GM19239 (cell line): ENCODE results near the gene DMD.

Experiments
- DNase-seq: peaks from one replicate; pipeline ENCODE4 v3.0.0; 2011; ENCODE audit warnings: low spot score; ENCODE audit not compliant: insufficient read length
- FAIRE-seq: peaks from 2 replicates; lab custom pipeline; 2011; peaks lifted over from hg19 to GRCh38; lab: Jason Lieb, UNC

DMD gene

DNA sequence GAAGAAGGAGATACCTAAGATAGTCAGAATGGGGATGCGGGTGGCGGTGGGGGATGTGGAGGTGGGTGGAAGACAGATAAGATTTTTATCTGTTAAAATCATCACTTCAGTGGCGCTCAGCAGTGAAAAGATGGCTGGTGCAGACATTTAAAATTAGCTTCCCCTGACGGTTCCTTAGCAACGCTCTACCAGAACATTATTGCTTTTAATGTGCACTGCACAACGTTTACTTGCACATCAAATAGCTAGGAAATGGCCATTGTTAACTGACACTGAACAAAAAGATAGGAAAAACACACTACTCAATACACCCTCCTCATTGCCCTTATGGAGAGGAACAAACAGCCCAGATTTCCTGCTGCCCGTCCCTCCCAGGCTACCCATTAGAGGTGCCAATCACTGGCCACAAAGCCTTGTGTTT lies 2078.5 kb downstream of the DMD start:
- FAIRE-seq, result peak; percentile 80
- no peak for DNase-seq

DNA sequence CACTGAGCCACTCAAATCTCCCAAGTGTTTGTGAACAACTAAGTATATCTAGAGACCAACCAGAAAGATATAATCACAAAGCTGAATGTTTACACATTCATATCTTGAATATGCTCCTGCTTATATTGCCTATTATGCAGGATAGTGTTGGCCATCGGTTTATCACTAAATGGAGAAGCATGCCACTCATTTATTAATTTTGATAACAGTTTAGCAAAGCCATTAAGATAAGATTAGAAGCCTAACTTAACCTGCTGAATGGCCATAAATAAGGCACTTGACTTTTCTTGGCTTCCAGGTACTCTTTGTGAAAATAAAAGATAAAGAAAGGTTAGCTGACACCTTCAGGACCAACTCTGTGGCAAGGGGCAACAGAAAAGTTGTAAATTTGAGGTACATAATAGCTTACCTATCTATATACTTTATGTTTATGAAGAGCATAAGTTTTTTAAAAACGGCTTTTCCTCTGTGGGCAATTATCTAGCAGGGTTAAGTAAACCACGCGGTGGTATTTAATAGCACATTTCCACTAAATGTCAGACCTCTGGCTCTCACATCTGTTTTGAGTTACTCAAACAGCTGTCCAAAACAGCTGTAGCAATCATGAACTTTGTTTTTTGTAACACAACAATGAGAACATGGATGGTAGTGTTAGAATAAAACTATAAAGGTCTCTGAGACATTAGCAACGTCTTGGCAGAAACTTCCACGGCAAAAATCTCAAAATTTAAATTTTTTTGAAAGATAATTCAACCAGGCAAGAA lies 2080.7 kb downstream of the DMD start:
- DNase-seq, result no peak
- peak; percentile 23 for FAIRE-seq

DNA sequence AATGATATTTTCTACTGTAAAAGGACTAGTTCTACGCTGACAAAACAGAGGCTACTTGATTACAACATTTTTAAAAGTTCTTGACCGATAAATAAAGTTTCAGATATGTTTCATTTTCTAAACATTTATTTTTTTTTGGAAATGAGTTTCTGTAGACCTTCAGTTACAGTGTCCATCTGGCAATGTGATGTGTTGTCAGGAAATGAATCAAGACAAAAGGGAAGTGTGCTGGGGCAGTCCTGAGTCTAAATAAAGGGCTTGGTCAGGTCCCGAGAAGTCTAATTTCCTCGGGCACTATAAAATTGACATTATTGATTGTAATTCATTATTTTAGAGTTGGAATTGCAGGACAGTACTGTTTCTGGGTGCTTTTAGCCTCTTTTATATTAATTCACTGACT lies 2082.5 kb downstream of the DMD start:
- DNase-seq, result no peak
- FAIRE-seq, result no peak

DNA sequence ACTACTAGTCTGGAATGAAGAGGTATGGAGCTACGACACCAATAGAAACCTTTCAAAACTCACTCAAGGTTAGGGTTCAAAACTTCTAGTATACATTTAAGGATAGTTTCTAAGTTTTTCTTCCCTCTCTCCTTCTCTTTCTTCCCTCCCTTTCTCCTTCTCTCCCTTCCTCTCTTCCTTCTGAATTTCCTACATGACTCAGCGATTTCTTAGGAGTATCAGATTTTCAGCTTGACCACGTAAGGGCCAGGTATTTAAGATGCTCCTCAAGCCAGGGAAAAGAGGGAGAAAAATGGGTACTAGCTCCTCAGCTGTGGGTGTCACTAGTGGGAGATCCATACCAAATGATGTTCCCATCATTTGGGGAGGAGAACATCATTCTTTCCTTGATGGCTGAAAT lies 2083.6 kb downstream of the DMD start:
- no peak for FAIRE-seq

DNA sequence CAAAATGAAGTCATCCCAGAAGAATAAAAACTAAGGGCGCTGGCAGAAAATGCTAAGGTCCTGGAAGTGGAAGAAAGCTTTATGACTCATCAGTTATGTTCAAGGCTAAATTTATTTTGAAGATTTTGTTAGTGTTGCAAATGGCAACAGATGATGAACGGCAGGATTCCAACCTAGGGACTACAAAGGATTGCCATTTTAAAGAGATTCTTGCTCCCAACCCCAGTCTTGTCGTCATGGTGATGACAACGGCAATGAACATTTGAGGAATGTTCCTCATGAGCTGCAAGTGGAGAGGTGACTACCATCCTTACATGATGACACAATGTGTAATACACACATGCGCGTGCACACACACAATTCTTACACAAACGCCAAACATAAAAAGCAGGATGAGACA lies 2085.1 kb downstream of the DMD start:
- DNase-seq (no peak), FAIRE-seq (no peak)

More for the DNA sequence above, 2083.6 kb downstream of the DMD start:
- DNase-seq, result no peak

DNA sequence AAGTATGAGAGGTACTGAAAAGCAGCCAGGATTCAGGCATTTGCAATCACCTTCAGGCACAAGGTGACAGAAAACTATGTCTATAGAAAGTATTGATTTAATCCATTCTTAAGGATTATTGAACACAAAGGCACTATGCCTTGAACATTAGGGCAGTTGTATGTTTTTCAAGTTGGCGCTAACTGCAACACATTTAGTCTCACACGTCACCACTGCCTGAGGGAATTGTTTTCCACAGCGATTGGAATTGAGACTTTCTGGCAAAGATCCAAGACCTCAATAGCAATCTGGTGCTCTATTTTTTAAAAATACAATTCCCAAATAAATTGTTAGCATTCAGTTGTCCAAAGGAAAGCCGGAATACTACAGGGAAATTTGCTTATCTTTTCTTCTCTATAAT lies 2086.8 kb downstream of the DMD start:
- DNase-seq (no peak), FAIRE-seq (peak; percentile 64)

DNA sequence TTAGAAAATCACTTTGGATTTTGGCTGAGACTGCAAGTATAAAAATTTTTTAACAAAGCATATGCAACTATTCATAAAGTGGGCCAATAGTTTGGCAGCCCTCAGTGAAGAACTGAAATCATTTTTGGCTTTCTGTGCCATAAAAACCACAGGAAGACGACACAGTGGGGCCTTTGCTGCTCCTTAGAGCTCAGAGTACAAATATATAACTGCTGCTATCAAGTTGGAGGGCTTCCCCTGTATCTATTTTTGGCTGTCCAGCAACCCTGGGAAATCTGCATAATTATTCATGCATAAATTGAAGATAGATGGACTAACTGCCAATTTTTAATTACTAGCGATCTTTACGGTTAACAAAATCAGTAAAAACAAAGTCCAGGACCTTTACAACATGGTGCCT lies 2088.0 kb downstream of the DMD start:
- DNase-seq (no peak), FAIRE-seq (no peak)

DNA sequence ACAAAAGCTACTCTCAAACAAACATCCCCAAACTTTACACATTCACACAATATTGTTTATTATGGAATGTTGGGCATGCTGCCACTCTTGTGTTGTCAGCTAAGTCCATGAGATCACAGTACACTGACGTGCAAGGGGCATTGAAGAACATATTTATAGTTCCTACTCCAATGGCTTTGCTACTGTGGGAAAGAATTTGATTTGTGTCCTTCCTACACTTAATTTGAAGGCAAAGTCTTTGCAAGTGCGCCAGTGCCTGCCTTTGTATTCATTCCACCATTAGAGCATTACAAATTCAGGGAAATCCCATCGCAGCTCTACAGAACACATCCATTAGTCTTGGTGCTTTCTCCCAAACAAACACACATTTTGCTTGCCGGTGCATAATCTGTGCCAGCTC lies 2094.1 kb downstream of the DMD start:
- DNase-seq, result no peak
- FAIRE-seq, result no peak

DNA sequence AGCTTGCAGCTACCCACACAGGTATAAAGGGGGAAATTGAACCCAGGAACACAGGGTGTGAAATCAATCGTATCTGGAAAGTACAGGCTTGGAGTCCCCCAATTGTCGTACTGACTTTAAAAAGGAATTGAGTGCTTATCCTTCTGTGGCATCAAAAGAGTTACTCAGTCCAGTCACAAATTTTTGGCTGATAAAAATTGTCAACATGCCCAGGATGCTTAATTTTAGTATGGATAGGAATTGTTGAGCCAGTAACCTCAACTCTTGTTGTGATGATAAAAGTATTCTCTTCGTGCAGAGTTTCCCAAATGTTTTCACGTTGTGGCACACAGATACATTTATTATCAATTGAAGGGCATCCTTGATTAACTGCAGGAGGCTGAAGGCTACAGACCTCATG lies 2096.0 kb downstream of the DMD start:
- FAIRE-seq, result no peak

DNA sequence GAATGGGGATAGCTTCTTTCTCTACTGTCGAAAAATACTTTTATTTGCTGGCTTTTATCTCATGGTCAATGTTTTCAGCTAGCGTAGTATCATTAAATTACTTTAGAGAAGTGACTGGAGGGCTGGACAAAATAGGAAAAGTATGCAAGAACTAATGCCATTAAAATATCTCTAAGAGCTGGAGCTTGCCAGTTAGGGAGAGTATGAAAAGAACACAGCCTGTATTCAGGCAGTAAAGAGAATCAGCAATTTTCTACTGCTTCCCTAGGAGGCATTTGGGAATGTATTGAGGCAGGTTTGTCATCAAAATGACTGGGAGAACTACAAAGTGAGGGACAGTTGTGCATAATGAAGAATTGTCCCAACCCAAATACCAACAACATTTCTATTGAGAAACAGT lies 2096.5 kb downstream of the DMD start:
- FAIRE-seq (no peak), DNase-seq (no peak)

More for the DNA sequence above, 2096.0 kb downstream of the DMD start:
- DNase-seq, result no peak

DNA sequence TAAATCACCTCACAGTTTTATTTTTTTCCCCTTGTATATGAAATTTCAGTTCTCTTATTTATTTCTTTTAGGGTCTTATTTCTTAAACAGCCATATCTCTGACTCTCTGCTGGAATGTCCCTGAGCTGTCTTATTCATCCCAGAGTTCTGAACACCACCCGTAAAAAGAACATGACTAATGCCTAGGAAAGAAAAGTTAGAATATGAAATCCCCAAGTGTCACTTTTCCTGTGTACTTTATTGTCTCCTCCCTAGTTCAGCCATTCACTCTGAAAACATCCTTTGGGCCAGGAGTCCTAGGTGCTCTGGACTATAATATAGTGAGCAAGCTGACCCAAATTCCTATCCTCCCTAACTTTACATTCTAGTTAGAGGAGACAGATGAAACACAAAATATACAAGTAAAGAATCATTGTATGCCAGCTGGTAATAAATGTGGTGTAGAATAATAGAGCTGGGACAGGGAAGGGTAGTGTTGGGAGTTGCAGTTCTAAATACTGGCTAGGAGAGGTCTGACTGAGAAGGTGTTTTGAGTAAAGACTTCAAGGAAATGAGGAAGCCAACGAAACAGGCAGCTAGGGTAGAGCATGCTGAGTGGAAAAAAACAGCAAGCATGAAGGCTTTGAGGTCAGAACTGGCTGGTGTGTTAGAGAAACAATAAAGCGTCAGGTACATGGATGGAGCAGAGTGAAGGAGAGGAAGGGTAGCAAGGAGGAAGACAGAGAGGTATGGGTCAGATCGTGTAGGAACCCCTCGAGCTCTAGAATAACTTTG lies 2098.9 kb downstream of the DMD start:
- DNase-seq (no peak), FAIRE-seq (no peak)

DNA sequence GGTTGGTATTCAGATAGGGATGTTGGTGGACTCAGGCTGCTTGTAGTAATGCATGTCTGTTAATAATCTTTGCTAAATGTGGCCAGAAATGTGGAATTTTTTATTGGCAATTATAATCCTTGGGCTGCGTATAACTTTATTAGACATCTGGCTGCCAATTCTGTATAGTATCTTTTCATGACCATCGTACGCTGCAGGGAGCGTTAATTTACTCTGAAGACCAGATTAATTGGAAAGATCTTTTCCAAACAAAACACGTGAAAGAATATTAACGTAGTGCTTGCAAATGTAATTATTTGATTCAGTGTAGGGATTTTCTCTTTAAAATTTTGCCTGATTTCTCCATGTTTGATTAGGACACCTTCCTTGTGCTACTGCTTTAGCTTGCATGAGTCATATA lies 2100.7 kb downstream of the DMD start:
- FAIRE-seq, result no peak

DNA sequence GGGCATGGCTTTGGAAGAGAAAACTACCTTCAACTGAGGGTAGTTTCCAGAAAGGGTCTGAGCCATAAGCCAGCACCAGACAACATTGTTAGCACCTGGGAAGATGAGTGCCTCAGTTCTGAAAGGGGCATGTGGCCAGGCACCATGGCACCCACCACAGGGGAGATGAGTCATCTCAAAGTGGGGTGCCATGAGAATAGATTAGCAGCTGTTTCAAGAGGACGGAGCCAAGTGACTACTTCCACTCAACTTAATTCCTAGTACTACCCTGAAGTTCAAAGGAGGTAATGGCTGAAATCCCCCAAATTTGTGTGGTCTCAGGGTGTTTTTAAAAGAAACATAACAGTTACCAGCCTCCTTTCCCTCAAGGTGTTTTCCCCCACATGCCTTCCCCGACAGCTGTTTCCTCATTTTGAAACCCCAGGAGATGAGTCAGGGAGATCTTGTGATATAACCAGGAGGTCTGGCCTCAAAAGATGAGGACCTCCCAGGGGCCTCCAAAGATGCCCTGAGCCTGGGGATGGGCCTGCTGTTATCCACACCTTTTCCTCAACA lies 2111.7 kb downstream of the DMD start:
- no peak for DNase-seq
- peak; percentile 86 for FAIRE-seq

More for the DNA sequence above, 2100.7 kb downstream of the DMD start:
- no peak for DNase-seq

DNA sequence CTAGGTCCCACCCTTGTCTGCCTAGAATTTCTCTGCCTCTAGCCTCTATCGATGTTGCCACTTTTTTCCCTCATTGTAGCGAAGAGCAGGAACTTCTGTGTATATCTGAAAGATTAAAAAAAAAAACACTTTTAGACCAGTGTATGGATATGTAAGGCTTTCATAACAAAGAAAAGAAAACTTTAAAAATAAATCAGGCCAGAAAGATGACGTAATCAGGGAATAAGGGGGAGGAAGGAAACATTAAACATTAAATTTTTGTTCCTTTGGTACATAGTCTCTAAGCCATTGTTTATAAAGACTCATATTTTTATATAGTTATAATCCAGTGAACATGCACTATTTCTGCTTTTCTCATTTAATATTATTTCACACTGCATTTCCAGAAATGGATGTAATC lies 2113.3 kb downstream of the DMD start:
- FAIRE-seq (no peak), DNase-seq (no peak)

DNA sequence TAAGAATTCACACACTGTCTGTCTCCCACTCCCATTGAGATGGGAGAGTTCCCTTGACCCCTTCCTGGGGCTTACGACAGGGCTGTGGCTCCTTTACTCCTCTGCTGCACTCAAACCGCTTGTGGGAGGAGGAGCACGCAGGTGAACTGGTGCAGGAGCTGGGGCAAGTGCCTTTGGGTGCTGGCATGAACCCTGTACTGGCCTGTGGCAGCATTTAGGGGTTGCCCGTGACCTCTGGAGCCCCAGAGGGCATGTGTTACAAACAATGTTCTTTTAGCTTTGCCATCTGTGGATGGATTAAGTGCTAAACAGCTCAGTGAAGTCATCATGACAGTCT lies 2117.7 kb downstream of the DMD start:
- FAIRE-seq, result no peak
- DNase-seq, result no peak

DNA sequence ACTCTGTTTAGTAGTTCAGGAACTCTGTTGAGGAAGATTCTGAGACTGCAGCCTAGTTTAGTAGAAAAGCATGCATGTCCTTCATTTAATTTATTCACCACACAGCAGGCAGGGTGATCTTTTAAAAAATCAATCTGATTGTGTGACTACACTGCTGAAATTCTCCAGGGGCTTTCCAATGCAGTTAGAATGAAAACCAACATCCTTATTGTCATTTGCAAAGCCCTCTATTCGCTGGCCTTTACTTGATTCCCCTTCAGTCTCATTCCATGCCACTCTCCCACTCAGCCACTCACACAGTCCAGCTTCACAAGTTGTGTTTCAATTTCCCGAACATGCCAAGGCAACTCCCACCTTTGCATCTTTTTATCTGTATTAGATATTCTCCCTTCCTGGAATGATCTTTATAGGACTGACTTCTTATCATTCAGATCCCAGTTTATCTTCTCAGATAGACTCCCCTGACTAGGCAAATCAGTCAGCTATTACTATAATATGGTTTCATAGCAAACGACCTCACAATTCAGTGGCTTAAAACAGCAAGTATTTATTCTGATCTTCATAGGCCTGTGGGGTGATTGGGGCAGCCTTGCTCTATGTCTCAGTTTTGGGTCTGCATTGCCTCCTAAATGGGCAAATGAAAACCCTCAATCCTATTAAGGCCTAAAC lies 2118.2 kb downstream of the DMD start:
- FAIRE-seq (peak; percentile 94), DNase-seq (no peak)

DNA sequence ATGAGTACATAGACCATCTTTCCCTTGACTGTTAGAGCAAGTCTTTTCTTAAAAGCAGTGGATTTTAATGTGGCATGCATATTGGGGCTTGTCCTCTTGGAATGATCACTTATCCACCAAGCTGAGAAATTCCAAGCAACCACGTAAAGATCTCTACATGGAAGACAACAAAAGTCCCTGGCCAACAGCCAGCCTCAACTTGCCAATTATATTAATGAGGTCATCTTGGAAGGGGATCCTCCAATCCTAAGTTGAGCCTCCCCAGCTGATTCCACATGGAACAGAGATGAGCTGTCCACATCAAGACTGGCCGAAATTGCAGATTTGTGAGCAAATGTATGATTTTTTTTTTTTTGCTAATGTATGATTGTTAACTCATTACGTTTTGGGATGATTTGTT lies 2118.9 kb downstream of the DMD start:
- DNase-seq (no peak), FAIRE-seq (no peak)

DNA sequence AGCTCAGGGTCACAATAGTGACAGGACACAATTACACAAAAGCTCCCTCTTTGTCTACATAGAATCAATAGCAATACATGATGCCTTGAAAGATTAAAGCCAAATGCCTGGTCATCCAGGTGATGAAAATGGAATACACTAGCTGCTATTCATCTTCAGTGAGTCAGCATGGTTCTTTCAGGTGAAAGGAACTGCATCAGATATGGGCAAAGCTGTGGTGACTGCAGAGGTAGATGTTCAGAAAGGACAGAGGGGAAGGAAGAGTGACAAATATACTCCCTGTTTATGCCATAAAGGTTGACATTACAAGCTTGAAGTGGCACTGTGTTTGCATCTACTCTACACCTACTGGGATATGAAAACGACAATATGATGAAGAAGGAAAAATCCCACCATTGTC lies 2119.5 kb downstream of the DMD start:
- DNase-seq (no peak), FAIRE-seq (peak; percentile 63)

DNA sequence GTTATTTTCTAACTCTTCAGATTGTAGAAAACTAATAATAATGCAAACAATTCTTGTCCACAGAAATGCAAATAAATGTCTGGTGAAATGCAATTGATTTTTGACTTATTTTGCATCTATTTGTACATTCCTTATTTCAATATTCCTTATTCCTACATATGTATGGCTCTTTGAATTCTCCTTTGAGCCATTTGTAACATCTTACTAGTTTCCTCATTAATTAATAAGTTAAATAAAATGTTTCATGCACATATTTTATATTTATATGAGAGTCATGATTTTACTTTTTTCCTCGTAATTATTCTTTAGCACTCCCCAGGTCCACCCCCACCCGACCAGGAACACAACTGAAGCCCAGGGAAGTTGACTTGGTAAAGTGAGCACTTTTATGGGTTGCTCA lies 2136.8 kb downstream of the DMD start:
- FAIRE-seq (no peak), DNase-seq (no peak)

DNA sequence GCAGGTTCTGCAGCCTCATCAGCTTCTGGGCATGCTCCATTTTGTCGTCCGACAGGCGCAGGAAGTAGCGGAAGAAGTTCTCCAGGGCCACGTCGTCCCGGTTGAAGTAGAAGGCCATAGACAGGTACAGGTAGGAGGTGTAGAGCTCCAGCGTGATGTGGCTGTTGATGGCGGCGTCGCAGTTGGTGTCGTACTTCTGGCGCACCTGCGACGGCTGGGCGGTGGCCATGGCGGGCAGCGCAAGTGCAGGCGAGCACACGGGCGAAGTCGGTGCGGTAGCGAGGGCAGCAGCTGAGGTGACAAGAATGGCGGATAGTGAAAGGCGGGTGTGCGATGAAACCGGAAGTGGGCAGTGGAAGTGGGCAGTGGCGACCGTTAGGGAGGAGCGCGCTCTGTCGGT lies 2139.6 kb downstream of the DMD start, which contains the start of gene FTHL17:
Gene FTHL17 (minus strand): TSS at position 317 of the 400 bp plus-strand sequence. CDS start 88 bp downstream, at position 229.
- FAIRE-seq, result no peak

DNA sequence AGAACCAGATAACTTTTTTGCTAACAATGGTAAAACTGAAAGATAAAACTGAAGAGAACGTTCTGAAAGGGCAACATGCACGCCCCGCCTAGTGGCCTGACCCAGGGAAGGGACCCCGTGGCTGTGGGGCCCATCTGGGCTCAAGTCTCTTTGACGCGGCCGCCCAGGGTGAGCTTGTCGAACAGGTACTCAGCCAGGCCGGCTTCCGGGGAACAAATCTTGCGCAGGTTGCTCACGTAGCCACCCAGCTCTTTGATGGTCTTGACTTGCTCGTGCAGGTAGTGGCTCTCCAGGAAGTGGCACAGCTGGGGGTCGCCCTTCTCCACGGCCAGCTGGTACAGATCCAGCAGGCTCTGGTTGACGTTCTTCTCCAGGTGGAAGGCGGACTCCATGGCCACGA lies 2140.1 kb downstream of the DMD start:
- no peak for FAIRE-seq
- DNase-seq, result no peak

More for the DNA sequence above, 2139.6 kb downstream of the DMD start, which contains the start of gene FTHL17:
- no peak for DNase-seq
